ENCODE measurements around the gene DOK6.

Gene DOK6

DNA sequence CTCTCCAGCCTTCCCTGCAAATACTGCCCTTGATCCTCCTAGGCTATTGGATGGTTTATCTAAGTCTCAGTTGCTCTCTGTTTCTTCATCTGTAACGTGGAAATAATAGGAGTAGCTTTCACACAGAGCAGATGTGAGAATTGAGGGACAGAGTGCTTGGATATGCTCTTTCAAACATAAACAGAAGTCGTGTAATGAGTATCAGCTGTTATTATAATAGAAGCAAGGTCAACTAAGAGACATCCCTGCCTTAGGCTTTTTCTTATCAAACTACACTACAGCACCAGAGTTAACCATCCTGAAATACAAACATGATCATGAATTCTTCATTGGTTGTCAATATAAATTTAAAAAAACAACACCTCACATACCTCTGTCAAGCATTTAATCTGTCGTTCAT is 138.2 kb downstream of the DOK6 start:
- no peaks in the 10 kb centered on the region for H3K36me3 Mint-ChIP-seq (ENCODE audit: low read depth)
- no peak overlapping the region for H3K4me3 Mint-ChIP-seq
- H3K9me3 Mint-ChIP-seq: no peaks in the 10 kb centered on the region
- no peaks in the 10 kb centered on the region for H3K4me1 Mint-ChIP-seq (ENCODE audit: low read depth)
- H3K27ac Mint-ChIP-seq: no peak overlapping the region
- H3K27me3 Mint-ChIP-seq (ENCODE audit: low read depth): no peaks in the 10 kb centered on the region

DNA sequence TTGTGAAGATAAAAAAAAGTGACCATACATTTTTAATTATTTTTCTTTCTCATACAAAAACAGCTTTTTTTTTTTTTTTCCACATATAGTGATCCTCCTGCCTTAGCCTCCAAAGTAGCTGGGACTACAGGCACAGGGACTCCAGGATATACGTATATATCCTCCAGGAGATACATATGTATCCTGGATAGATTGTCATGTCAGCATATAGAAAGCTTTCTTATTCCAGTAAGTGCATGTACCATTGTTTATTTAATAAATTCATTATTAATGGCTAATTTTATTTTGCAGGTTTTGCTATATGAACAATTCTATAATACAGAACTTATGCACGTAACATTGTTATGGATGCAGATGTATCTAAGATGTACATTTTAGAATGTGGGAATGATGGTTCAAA is 138.7 kb downstream of the DOK6 start:
- no peak overlapping the region for H3K4me3 Mint-ChIP-seq

DNA sequence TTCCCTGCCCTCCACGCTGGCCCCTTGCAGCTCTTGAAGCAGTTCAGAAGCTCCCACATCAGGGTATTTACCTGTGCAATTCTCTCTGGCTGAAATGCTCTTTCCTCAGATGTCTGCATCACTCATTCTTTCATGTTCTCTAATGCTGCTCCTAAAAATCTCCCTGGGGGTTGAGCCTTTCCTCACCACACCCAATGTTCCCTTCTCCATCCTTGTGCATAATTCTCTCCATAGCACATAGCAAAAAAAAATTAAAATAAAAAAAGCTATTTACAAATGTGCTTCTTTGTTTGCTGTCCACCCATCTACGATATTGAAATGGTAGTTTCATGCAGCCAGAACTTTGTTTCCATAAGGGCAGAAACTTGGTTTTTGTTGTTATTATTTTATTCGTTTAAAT is 155.5 kb downstream of the DOK6 start:
- H3K9me3 Mint-ChIP-seq: no peaks in the 10 kb centered on the region
- H3K4me3 Mint-ChIP-seq: no peak overlapping the region
- H3K27me3 Mint-ChIP-seq (ENCODE audit: low read depth): no peaks in the 10 kb centered on the region
- H3K36me3 Mint-ChIP-seq (ENCODE audit: low read depth): no peaks in the 10 kb centered on the region
- no peak overlapping the region for H3K27ac Mint-ChIP-seq
- no peaks in the 10 kb centered on the region for H3K4me1 Mint-ChIP-seq (ENCODE audit: low read depth)

More for the DNA sequence above, 138.7 kb downstream of the DOK6 start:
- H3K9me3 Mint-ChIP-seq: no peaks in the 10 kb centered on the region
- H3K27me3 Mint-ChIP-seq (ENCODE audit: low read depth): no peaks in the 10 kb centered on the region
- no peaks in the 10 kb centered on the region for H3K36me3 Mint-ChIP-seq (ENCODE audit: low read depth)
- H3K4me1 Mint-ChIP-seq (ENCODE audit: low read depth): no peaks in the 10 kb centered on the region
- no peak overlapping the region for H3K27ac Mint-ChIP-seq

DNA sequence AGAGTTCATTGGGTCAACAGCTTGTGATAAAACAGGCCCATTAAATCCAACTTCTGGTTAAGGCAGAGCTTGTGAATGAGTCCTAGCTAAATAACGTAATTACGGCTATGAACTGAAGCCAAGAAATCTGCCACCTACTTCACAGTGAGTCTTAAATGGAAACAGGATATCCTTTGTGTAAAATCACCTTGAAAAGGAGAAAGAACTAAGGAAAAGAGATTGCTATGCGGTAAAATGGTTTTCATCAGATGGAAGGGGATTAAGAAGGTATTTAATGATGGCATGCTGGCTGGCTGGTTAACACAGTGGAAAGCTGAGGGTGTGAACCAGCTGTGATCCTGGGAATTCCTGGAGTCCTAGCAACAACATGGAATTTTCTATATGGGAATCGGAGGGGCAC is 156.6 kb downstream of the DOK6 start:
- no peaks in the 10 kb centered on the region for H3K4me1 Mint-ChIP-seq (ENCODE audit: low read depth)
- H3K27ac Mint-ChIP-seq: no peak overlapping the region
- no peaks in the 10 kb centered on the region for H3K27me3 Mint-ChIP-seq (ENCODE audit: low read depth)
- no peaks in the 10 kb centered on the region for H3K36me3 Mint-ChIP-seq (ENCODE audit: low read depth)
- H3K9me3 Mint-ChIP-seq: no peaks in the 10 kb centered on the region
- no peak overlapping the region for H3K4me3 Mint-ChIP-seq

GRCh38 chr18:69558052-69558451 is 157.4 kb downstream of the DOK6 start:
- H3K27ac Mint-ChIP-seq: no peak overlapping the region
- no peak overlapping the region for H3K4me3 Mint-ChIP-seq
- no peaks in the 10 kb centered on the region for H3K27me3 Mint-ChIP-seq (ENCODE audit: low read depth)
- no peaks in the 10 kb centered on the region for H3K9me3 Mint-ChIP-seq
- no peaks in the 10 kb centered on the region for H3K36me3 Mint-ChIP-seq (ENCODE audit: low read depth)
- H3K4me1 Mint-ChIP-seq (ENCODE audit: low read depth): no peaks in the 10 kb centered on the region

DNA sequence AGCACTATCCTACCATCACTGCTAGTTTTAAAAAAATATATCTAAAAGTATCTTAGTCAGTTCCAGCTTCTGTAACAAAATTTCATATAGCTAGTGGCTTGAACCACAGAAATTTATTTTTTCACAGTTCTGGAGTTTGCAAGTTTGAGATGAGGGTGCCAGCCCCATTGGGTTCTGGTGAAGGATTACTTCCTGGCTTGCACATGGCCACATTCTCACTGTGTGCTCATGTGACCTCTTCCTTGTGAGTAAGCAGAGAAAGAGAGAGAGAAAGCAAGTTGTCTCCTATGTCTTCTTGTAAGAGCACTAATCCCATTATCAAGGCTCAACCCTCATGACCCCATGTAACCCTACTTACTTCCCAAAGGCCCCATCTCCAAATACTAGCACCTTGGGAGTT is 158.9 kb downstream of the DOK6 start:
- Mint-ChIP-seq H3K36me3 (ENCODE audit: low read depth) (no peaks in the 10 kb centered on the region), H3K27ac (no peak overlapping the region), H3K27me3 (ENCODE audit: low read depth) (no peaks in the 10 kb centered on the region), H3K9me3 (no peaks in the 10 kb centered on the region), H3K4me1 (ENCODE audit: low read depth) (no peaks in the 10 kb centered on the region), H3K4me3 (no peak overlapping the region)

DNA sequence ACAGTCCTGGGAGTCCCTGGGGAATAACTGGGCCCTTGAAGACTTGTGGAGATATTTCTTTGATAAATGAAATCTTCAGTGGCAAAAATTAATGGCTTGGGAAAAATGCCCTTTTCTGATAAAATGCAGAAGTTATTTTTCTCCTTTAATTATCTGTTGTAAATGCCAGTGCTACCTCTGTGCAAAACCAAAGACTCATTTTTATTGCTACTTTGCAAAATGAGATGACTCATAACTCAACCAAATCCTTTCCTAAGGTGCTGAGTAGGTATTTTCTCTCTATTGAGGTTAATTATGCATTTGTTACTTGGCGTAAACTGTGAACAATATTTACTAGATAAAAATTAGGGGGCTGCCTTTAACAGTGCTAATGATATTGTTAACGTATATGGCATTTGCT is 163.9 kb downstream of the DOK6 start:
- Mint-ChIP-seq H3K9me3 (peaks cover 8% of the 10 kb centered on the region), H3K27ac (no peak overlapping the region), H3K4me3 (no peak overlapping the region), H3K36me3 (ENCODE audit: low read depth) (no peaks in the 10 kb centered on the region), H3K4me1 (ENCODE audit: low read depth) (no peaks in the 10 kb centered on the region), H3K27me3 (ENCODE audit: low read depth) (no peaks in the 10 kb centered on the region)

DNA sequence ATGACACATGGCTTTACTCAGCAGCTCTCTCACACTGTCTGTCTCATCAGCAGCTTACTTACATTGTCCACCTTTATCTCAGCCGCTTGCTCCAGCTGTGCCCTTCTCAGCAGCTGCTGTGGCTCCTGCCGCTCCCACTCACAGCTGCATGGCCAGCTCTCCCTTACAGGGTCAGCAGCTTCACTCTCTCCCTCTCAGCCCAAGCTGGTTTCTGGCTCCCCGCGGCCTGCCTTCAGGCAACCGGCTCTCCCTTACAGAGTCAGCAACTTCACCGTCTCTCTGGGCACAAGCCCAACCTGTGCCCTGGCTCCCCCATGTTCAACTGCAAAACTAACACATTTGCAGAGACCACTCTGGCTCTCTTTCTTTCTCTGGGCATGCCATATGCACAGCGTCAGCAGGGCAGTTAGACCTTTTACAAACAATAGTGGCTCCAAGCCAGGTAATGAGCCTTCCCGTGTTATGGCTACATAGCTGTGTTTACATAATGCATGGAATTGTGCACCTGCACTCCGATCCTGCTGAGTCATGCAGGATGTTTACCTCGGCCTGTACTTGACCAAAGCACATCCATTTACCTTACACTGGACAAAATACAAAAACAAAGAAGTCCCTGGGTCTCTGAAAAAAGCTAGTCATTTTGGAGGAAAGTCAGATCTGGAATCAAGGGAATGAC is 167.3 kb downstream of the DOK6 start:
- Mint-ChIP-seq H3K27ac (no peak overlapping the region), H3K4me3 (no peak overlapping the region), H3K4me1 (ENCODE audit: low read depth) (no peaks in the 10 kb centered on the region), H3K27me3 (ENCODE audit: low read depth) (peaks cover 3% of the 10 kb centered on the region), H3K36me3 (ENCODE audit: low read depth) (no peaks in the 10 kb centered on the region), H3K9me3 (peaks cover 8% of the 10 kb centered on the region)

- Mint-ChIP-seq H3K36me3 (ENCODE audit: low read depth) (no peaks in the 10 kb centered on the region), H3K27me3 (ENCODE audit: low read depth) (peaks cover 5% of the 10 kb centered on the region), H3K4me3 (no peak overlapping the region), H3K9me3 (peaks cover 8% of the 10 kb centered on the region), H3K27ac (no peak overlapping the region), H3K4me1 (ENCODE audit: low read depth) (no peaks in the 10 kb centered on the region)
Measured at GRCh38 chr18:69569133-69569532, 168.4 kb downstream of the DOK6 start.

GRCh38 chr18:69574401-69574800 is 173.7 kb downstream of the DOK6 start:
- no peaks in the 10 kb centered on the region for H3K4me1 Mint-ChIP-seq (ENCODE audit: low read depth)
- no peaks in the 10 kb centered on the region for H3K9me3 Mint-ChIP-seq
- no peak overlapping the region for H3K4me3 Mint-ChIP-seq
- peaks cover 5% of the 10 kb centered on the region for H3K27me3 Mint-ChIP-seq (ENCODE audit: low read depth)
- H3K36me3 Mint-ChIP-seq (ENCODE audit: low read depth): no peaks in the 10 kb centered on the region
- no peak overlapping the region for H3K27ac Mint-ChIP-seq

DNA sequence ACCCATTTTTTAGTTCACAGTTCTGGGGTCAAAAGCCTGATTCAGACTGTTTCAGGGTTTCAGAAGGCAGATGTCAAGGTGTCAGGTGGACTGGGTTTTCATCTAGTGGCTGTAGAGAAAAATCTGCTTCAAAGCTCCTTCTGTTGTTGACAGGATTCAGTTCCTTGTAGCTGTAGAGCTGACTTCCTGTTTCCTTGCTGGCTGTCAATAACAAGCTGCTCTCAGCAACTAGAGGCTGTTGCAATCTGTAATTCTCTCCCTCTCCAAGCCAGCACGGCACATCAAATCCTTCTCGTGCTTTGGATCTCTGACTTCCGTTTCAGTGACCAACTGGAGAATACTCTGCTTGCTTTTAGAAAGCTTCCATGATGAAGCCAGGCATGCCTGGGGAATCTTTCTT is 179.4 kb downstream of the DOK6 start:
- Mint-ChIP-seq H3K27me3 (ENCODE audit: low read depth) (no peaks in the 10 kb centered on the region), H3K4me3 (no peak overlapping the region), H3K36me3 (ENCODE audit: low read depth) (no peaks in the 10 kb centered on the region), H3K9me3 (no peaks in the 10 kb centered on the region), H3K4me1 (ENCODE audit: low read depth) (peaks cover 5% of the 10 kb centered on the region), H3K27ac (no peak overlapping the region)

GRCh38 chr18:69584429-69584828 is 183.7 kb downstream of the DOK6 start:
- Mint-ChIP-seq H3K9me3 (no peaks in the 10 kb centered on the region), H3K4me1 (ENCODE audit: low read depth) (peaks cover 5% of the 10 kb centered on the region), H3K27me3 (ENCODE audit: low read depth) (no peaks in the 10 kb centered on the region), H3K4me3 (no peak overlapping the region), H3K36me3 (ENCODE audit: low read depth) (no peaks in the 10 kb centered on the region), H3K27ac (no peak overlapping the region)

- Mint-ChIP-seq H3K36me3 (ENCODE audit: low read depth) (no peaks in the 10 kb centered on the region), H3K9me3 (no peaks in the 10 kb centered on the region), H3K4me3 (no peak overlapping the region), H3K27me3 (ENCODE audit: low read depth) (no peaks in the 10 kb centered on the region), H3K27ac (no peak overlapping the region), H3K4me1 (ENCODE audit: low read depth) (no peaks in the 10 kb centered on the region)
Measured at GRCh38 chr18:69585696-69586095, 185.0 kb downstream of the DOK6 start.

DNA sequence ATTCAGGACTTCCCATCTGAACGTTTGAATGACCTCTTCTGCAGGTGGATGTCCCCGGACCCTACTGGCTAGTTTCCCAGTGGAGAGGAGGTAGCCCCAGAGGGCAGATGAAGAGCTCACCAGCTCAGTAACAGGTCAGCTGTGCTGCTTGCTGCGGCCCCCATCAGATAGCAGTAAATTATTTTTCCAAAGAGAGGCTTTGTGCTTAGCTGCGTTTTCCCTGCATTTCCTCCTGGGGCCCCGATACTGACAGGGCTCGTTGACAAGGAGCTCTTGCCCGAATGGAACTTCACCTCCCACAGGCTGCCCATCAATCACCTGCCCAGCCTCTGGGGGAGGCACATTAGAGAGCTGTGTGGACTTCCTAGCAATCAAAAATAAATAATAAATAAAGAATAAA is 185.8 kb downstream of the DOK6 start:
- Mint-ChIP-seq H3K4me1 (ENCODE audit: low read depth) (no peaks in the 10 kb centered on the region), H3K27ac (no peak overlapping the region), H3K27me3 (ENCODE audit: low read depth) (no peaks in the 10 kb centered on the region), H3K9me3 (no peaks in the 10 kb centered on the region), H3K36me3 (ENCODE audit: low read depth) (no peaks in the 10 kb centered on the region), H3K4me3 (no peak overlapping the region)

DNA sequence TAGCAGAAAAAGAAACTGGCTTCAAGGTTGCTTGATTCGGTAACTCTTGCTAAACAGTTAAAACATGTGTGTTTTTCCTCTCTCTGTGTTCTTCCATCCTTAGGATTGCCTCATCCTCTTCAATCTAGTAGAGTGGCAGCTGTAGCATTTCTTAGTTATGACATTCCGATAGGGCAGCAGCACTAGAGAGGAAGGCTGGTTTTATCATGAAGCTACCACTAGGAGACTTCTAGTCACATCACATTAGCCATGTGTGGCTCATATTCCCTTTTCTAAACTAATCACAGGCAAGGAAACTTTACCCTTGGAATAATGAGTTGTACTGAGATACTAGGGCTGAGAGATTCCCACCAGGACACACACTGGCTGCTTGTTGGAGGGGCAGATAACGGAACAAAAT is 187.6 kb downstream of the DOK6 start:
- H3K4me3 Mint-ChIP-seq: no peak overlapping the region
- no peak overlapping the region for H3K27ac Mint-ChIP-seq
- no peaks in the 10 kb centered on the region for H3K4me1 Mint-ChIP-seq (ENCODE audit: low read depth)
- no peaks in the 10 kb centered on the region for H3K36me3 Mint-ChIP-seq (ENCODE audit: low read depth)
- no peaks in the 10 kb centered on the region for H3K9me3 Mint-ChIP-seq
- no peaks in the 10 kb centered on the region for H3K27me3 Mint-ChIP-seq (ENCODE audit: low read depth)

DNA sequence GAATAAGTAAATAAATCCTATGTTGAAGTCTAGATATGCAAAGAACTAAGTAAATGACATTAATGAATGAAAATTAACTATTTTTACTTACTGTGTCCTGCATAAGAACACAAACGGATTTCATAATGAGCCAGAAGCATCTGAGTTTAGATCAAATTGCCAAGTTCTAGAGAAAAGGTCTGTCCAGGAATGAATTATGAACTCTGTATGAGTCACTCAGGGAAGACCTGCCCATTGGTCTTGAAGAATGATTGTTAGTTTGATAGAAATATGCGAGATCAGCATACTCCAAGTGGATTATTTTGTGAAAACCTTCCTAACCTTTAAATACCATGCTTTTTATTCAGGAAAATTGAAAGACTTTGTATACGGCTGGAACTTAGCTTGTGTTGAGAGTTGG is 189.5 kb downstream of the DOK6 start:
- Mint-ChIP-seq H3K36me3 (ENCODE audit: low read depth) (no peaks in the 10 kb centered on the region), H3K4me3 (no peak overlapping the region), H3K9me3 (no peaks in the 10 kb centered on the region), H3K4me1 (ENCODE audit: low read depth) (no peaks in the 10 kb centered on the region), H3K27me3 (ENCODE audit: low read depth) (no peaks in the 10 kb centered on the region), H3K27ac (no peak overlapping the region)
